ENCODE measurements around the gene RBM45.

DNA sequence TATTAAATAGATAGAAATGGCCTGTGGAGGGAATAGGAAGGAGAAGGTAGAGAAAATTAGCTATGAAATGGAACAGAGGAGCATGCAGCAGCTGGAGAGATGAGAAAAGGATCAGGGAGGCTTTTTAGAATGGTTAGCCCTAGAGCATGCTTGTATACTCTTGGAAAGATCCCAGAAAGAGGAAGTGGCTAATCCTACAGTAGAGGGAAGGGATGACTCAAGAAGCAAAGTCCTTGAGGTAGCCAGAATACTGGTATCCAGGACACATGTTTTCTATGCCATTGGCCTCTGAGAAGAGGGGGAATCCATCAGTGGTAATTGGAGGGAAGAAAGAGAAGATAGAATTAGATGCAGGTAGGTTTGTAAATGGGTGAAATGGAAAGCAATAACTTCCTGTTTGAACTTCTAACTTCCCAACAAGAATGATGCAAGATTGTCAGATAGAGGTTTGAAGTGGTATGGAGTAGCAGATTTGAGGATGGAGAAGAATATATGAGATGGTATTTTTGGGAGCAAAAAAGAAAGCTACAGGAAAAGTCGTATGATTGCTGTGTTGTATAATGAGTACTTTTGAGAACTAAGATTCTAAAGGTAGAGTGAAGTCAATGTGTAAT is 64.9 kb downstream of the RBM45 start:
- TF ChIP-seq, protein P1, sequence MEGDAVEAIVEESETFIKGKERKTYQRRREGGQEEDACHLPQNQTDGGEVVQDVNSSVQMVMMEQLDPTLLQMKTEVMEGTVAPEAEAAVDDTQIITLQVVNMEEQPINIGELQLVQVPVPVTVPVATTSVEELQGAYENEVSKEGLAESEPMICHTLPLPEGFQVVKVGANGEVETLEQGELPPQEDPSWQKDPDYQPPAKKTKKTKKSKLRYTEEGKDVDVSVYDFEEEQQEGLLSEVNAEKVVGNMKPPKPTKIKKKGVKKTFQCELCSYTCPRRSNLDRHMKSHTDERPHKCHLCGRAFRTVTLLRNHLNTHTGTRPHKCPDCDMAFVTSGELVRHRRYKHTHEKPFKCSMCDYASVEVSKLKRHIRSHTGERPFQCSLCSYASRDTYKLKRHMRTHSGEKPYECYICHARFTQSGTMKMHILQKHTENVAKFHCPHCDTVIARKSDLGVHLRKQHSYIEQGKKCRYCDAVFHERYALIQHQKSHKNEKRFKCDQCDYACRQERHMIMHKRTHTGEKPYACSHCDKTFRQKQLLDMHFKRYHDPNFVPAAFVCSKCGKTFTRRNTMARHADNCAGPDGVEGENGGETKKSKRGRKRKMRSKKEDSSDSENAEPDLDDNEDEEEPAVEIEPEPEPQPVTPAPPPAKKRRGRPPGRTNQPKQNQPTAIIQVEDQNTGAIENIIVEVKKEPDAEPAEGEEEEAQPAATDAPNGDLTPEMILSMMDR (conservative IDR thresholded peaks at IDR 0.05; ENCODE audit: low read depth, low read length) = no peak
- TF ChIP-seq EZH2 (IDR thresholded peaks at IDR 0.05; ENCODE audit: low read length, unreplicated experiment) (no peak), EZH2phosphoT487 (IDR thresholded peaks at IDR 0.05; ENCODE audit: borderline replicate concordance, low read length) (no peak)
